RKO (cell line): ENCODE measurements around the gene HLA-DMB.
"Not testable (repeated sequence)": the region's sequence is repeated elsewhere in the genome, so short reads cannot be mapped to it uniquely, and the experiment has no call there.

Experiments used
- DNase-seq: peaks from one replicate; pipeline ENCODE4 v3.0.0-alpha.2; 2016; ENCODE audit warnings: low spot score

HLA-DMB gene

DNA sequence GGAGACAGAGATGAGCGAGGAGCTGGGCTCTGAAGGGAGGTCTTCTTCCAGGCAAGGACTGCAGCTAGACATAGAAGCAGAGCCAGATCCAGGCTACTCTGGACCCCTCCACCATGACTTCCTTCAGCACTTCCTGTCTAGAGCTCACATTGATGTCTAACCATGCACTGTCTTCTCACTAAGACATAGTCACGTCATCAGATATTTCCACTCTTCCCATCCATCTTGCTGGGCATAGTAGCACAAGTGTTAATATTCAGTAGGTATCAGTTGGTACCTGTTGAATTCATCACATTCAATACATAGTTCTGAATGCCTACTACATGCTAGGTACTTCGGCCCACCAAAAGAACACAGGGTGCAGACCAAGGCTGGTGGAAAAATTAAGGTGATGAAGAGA lies 9.2 kb upstream of the HLA-DMB start:
- no peak for DNase-seq

DNA sequence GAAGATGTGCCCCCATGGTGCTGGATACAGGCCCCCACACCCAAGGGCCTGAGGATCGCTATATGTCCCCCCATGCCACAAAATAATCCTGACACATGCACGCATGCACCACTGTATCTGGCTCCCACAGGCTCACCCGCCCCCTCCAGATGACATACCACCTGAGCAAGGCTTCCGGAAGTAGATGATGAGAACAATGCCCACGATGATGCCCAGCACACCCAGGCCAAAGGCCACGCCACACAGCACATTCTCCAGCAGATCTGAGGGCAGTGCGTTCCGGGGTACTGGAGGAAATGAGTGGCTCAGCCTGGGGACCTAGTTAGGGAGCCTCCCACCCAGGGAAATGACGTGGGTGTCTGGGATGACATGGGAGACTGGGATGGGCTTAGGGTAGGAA lies 8.3 kb upstream of the HLA-DMB start:
- no peak for DNase-seq

DNA sequence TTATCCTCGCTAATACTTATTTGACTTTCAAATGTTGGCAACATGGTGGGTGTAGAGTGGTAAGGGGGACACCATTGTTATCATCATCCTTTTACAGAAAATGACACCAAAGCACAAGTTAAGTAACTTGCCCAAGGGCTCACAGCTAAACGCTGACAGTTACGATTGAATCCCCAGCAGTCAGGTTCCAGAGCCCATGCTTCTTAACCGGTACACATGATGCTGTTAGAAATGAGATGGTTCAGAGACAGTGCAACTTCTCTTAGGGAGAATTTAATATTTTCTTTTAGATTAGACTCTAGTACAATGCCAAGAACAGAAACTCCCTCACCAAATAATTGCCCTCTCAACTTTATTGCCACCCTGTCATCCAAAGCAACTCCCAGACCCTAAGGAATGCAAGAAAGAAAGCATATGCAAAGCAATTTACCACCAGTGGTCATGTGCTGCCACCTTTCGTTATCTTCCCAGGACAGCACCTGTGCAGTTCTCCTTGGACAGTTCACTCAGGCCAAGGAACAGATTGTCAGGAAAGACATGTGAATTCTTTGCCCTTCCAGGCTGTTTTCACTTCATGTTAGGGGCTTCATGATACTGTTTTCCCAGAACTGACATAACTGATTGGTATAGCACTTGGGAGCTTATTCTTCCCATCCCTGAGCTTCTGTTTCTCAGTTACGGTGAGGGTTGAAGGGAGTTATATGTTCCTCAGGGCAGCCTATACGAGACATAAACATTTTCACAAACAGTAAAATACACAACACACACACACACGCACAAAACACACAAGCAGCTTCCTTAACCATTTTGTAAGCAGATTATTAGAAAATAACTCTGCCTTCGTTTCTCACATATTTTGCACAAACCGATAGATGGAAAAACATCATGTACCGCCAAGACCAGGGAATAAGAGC lies 7.0 kb upstream of the HLA-DMB start:
- peak; percentile 46 for DNase-seq

DNA sequence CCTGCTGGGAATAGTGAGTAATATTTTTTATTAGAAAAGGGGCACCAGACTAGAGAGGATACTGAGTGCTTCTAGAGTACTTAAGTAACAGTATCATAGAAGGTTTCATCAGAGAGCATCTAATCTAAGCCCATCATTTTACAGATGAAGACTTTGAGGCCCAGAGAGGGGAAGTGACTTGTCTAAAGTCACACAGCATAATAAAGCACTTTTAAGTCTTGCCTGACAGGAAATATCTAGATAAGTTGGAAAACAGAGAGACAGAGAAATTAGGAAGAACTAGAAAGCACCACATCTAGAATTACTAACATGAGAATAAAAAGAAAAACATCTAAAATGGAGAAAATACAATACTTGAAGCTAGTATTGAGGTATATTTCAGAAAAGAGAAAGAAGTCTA lies 6.1 kb upstream of the HLA-DMB start:
- DNase-seq = no peak

DNA sequence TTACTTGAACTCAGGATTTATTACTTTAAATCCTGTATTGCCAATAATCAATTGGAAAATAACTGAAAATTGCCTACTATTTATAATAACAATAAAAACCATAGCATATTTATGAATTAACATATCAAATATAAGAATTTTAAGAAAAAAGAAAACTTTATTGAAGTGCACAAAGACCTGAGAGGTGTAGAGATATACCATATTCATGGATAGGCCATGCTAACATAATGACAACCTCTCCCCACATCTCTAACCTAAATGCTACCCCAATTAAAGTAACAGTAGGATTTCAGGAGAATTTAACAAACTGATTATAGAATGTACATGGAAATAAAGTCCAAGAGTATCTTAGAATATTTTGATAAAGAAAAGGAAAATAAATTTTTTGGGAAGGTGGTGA lies 5.1 kb upstream of the HLA-DMB start:
- DNase-seq = no peak

DNA sequence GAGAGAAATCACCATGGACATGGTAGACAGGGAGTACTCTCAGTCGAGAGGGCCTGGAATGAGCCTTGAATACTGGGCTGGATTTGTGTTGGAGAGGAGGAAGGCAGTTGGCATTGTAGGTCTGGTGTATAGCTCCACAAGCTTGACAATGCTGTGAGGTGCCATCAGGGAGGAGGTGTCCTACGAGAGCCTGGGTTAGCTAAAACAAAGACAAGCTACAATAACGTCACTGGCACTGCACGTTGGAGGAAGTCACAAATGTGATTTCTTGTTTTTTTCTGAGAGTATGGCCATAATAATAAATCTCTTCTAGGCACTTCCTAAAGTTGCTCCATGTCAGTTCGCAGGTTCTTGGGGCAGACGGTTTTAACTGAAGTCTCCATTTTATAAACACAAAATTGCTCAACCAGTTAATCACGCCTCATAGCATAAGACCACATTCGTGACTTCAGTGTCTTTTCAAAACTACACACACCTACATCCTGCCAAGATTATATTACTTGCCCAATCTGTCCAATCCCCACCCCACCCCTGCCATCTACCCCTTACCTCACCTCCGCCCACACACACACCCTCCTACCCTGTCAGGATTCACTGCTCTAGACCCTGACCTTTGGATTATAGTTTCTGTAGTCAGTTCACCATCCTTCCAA lies 4.4 kb upstream of the HLA-DMB start:
- DNase-seq = no peak

DNA sequence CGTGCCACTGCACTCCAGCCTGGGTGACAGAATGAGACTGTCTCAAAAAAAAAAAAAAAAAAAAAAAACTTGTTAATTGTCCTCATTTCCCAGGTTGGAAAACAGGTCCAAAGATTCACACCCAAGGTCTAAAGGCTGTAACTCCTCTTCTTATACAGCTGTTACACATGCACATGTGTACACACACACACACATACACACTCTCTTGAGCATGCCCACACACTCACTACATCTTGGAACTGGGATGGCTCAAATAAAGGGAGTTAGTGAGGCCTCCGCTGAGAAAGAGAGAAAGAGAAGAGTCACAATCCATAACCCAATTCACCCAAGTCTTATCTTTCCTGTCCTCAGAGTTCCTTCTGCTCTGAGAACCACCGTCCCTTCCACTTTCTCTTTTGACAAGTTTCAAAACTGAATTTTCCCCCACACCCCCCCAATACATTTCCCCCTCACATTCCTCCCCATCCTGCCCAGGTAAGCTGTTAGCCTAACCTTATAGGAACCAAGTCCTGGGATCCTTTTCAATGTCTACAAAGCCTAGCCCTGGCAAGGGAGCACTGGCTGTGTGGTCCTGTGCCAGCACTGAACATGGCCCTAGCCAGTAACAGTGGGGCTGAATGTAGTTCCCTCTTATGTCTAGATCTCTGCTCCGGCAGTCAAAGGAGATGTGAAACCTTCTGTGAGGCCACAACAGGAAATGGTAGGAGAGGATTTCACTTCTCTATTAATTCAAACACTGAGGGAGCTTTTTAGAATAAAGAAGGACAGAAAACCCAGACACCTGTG lies 3.2 kb upstream of the HLA-DMB start:
- no peak for DNase-seq

DNA sequence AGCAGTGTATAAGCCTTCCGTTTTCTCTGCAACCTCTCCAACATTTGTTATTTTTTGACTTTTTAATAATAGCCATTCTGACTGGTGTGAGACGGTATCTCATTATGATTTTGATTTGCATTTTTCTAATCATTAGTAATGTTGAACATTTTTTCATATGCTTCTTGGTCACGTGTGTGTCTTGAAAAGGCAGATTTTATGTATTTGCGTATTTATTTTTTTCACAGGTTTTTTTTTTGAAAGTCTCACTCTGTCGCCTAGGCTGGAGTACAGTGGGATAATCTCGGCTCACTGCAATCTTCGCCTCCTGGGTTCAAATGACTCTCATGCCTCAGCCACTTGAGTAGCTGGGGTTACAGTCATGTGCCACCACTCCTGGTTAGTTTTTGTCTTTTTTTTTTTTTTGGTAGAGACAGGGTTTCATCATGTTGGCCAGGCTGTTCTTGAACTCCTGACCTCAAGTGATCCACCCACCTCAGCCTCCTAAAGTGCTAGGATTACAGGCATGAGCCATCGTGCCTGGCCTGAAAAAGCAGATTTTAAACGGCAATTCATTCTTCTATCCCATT lies 1.8 kb upstream of the HLA-DMB start:
- DNase-seq = not testable (repeated sequence)

DNA sequence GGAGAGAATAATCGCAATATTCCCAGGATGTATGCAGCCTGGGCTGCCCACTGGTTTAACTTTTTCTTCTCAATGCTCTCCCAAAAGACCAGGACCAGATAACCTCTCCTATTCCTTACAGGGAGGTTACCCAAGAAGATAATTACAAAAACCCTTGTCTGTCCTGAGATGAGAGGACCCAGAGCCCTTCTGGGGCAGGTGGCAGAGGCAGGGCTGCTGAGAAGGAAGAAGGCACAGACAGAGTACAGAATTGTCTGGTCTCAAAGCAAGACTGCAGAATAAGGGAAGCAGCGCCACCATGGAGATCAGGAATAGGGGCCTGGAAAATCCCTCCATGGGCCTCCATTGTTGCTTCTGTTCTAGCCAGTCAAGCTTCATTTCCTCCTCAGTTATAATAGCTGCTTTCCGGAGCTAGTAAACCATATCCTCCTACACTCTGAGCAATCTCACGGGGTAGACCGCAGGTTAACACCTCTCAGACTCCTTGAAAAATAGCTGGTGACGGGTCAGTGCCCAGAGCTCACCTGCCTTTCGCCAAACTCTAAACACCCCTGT lies 463 bp upstream of the HLA-DMB start:
- no peak for DNase-seq

DNA sequence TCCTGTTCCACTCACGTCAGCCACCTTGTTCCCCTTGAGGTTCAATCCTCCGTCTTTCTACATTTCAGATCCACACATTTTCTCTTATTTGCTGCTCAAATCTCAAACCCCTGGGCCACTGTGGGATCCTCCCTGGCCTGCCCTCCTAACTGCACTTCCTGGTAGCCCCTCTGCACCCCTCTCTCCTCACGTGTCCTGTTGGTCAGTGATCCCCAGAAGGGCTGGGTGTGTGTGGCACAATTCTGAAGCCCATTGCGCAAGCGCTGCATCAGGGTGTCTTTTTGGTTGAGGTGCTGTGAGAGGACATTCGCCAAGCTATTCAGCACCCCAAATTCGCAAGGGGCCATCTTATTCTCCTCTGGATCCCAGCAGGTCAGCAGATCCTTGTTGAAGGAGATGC lies 2.3 kb downstream of the HLA-DMB start:
- DNase-seq = no peak

DNA sequence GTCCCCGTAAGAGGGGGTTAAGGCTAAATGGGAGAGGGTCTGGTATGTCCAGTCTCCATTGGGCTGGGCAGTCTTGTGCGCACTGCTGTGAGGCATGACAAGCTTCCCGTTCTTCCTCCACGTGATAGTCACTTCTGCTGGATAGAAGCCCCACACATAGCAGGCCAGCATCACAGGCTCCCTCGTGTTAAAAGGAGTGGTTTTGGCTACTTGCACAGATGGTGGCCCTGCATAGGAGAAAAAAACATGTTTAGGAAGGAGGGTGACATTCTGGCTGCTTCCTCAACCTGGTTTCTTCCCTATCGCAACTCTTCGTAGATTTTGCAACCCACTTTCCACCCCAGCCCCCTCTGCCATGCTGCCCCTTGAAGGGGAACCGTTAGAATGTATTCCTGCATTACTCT lies 3.6 kb downstream of the HLA-DMB start:
- DNase-seq = no peak

DNA sequence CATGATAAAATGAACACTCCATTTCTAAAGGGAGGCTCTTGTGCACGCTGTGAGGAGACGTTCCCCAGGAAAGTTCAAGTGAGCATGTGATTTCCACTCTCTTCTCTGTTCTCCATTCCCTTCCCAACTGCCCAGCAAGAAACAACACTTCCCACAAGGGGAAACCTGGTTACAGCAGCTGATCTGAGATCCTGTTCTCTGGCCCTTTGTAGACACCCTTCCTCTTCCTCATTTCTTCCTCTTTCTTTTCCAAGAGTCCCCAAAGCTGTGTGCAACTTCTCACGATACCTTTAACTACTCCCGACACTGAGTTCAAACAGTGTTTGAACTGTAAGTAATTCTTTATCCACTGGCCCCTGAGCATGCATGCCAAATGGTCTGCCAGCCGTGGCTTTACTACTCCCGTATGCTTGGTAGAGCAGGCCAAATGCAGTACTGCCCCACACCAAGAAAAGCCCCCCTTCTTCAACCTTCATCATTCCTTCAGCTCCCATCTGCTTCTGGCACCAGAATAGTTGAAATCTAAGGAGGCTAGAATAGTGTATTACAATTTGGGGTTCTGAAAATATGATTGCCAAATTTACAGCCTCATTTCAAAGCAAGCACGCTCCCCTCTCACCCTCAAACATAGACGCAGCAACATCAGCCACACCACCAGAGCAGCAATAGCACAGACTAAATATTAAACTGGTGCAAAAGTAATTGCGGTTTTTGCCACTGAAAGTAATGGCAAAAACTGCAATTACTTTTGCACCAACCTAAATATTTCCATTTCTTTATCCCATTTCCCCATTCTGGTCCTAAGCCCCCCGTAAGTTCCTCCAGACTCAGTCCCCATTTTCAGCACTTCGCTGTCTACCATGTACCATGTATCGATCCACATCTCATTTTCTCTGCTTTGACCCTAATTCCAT lies 4.3 kb downstream of the HLA-DMB start:
- DNase-seq = no peak

DNA sequence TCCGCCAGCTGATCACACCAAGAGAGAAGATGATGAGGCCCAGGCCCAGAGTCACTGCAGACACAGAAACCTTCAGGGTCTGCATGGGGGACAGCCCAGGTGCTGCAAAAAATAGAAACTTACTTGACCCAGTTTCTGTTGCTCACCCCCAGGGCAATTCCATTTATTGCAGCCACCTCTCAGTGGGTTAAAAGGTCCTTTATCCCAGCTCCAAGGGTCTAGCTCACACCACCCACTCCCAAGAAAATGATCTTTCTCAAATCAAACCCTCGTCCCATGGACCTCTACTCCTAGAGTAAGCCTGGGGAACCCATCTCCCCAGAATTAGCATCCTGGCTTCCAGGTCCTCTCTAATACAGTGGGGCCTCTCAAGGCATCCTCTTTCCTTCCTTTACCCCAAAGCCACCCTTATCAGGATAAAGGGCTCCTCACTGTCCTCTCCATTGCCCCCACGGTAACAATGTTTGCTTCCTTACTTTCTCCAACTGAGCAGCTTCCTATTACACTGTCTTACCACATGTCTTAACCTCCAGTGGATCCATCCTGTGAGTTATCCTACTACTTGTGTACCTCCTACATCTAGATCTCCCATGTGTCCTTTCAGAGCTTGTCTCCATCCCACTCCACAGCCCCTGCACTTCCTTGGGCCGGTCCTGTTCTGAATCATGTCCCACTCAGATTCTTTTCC lies 5.1 kb downstream of the HLA-DMB start:
- no peak for DNase-seq

DNA sequence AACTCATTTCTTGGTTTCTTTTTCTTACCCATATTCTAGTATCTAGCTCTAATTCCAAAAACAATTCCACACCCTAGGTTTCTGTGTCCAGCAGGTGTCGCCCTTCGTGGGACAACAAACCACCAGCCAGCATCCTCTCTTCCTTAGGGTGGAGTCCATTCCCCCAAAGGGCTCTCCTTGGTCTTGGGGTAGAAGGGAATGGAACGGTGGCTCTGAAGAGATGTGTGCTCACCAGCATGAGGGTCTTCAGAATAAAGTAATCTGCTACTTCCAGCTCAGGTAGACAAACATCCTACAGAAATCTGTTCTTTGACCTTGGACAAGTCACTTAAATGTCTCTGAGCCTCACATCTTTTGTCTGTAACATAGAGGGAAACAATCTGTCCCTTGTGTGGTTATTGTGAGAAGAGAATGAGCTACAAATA lies 7.2 kb downstream of the HLA-DMB start:
- peak; percentile 65 for DNase-seq

DNA sequence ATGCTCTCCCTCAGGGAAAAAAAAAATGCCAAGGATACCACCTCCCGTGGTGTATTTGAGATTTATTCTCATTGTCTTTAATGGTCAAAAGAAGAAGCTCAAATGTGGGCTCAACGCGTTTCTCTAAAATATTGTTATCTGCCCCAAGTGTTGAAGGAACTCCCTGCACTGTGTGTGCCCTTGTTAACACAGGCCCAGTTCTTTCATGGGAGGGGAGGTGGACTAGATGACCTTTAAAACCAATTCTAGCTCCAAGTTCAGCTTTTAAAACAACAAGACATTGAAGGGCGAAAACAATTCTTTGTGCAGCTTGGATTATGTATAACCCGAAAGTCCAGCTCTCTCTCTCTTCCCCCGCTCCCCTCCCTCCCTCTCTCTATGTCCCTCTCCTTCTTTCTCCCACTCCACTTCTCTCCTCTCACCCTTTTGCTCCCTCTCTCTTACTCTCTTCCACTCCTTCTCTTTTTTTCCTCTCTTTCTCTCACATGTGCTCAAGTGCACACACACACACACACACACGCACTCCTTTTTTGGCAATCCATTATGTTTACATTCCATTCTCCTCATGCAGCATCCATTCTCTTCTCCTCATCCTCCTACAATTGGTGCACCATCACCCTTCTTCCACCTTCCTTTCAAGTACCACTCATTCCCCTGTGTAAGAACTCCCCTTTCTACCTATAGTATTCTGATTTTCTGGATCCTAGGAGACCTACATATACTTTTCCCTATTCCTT lies 8.5 kb downstream of the HLA-DMB start:
- no peak for DNase-seq

DNA sequence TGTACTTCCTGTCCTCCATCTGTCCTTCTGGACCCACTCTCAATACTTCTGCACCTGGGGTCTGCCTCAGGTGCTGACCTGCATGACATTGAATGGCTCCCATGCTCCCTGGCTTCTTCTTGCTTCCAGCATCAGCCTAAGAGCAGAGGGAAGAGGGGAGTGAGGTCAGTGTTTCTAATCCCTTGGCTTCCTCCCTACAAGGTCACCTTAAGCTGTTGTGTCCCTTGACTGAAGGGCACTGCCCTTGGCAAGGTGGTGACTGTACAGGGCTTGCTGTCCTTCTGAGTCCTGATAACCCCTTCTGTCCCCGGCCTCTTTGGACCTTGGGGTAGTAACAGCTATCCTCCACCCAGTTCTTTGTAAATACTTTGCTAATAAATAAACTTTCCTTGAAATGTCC lies 9.6 kb downstream of the HLA-DMB start:
- no peak for DNase-seq

DNA sequence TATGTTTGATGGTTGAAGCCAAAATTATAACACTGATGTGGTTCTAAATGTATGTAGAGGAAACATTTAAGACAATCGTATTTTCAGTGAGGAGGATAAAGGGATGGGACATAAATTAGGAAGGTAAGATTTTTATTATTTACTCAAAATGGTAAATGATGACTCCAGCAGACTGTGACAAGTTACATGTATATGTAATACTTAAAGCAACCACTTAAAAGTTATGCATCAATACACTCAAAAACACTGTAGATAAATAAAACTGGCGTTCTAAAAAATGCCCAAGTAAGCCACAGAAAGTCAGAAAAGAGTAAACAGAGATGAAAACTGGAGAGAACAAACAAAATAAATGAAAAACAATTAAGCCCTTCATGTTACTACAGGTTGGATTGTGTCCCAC lies 18.7 kb downstream of the HLA-DMB start:
- no peak for DNase-seq

DNA sequence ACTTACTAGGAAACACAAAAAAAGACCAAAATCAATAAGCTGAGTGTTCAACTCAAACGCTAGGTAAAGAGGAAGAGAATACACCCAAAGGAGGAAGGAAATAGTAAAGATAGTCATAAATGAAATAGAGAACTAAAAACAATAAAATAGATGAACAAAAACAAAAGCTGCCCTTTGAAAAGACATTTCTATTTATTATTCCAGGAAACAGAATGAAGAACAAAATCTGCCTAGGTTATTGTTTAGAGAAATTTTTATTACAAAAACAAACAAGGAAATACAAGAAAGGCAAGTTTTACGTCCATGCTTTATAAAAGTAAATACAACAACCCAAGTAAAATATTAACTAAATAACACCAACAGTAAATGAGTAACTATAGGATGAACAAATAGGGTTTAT lies 20.1 kb downstream of the HLA-DMB start:
- DNase-seq = no peak

DNA sequence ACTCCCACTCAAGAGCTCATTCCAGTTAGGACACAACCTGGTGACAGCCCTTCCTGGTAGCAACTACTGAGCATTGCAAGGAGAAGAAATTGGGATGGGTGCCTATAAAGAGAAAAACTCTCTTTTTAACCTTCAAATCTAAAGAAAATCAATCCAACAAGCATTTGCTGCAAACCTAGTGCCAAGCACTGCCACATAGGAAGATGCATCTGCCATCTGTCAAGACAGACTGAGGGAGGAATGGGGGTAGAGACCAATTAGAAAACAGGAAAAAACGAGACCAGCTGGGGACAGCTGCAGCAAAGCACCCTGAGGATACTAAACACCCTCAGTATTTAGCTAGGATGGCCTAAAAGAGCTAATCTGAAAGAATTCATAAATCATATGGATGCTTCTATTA lies 27.9 kb downstream of the HLA-DMB start:
- no peak for DNase-seq

DNA sequence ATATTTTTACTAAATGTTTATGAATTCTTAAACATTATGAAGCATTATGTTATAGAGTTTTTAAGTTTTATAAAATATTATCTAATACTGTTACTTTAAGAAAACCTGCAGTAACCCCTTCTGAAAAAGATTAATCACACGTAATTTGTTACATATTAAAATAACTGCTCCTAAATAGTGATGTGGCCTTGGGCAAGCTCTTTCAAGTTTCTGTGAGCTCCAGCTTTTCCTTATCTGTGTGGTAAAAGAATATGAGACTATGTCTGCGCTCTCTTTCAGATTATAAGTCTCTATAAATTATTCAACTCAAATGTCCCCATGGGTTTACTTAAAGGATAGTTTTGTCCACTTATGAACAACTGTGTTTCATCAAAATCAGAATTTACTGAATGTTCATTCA lies 31.9 kb downstream of the HLA-DMB start:
- no peak for DNase-seq
